OCI-LY3 (cell line): ENCODE results near the gene BCL2L2.

Experiments
- EZH2phosphoT487 ChIP-seq: fragments of 200-600 bp; shearing (Covaris generic); IDR thresholded peaks from 2 replicates; pipeline ENCODE4 v1.6.1; 2018; ENCODE audit warnings: antibody characterized with exemption, mixed run types, low read depth
- TF ChIP-seq, protein P1 (sequence below): fragments of 200-600, 300-600 bp; sonication (generic); IDR thresholded peaks from 2 replicates; pipeline ENCODE4 v1.5.1; 2014; ENCODE audit warnings: antibody characterized with exemption, low read length, low read depth

DNA sequence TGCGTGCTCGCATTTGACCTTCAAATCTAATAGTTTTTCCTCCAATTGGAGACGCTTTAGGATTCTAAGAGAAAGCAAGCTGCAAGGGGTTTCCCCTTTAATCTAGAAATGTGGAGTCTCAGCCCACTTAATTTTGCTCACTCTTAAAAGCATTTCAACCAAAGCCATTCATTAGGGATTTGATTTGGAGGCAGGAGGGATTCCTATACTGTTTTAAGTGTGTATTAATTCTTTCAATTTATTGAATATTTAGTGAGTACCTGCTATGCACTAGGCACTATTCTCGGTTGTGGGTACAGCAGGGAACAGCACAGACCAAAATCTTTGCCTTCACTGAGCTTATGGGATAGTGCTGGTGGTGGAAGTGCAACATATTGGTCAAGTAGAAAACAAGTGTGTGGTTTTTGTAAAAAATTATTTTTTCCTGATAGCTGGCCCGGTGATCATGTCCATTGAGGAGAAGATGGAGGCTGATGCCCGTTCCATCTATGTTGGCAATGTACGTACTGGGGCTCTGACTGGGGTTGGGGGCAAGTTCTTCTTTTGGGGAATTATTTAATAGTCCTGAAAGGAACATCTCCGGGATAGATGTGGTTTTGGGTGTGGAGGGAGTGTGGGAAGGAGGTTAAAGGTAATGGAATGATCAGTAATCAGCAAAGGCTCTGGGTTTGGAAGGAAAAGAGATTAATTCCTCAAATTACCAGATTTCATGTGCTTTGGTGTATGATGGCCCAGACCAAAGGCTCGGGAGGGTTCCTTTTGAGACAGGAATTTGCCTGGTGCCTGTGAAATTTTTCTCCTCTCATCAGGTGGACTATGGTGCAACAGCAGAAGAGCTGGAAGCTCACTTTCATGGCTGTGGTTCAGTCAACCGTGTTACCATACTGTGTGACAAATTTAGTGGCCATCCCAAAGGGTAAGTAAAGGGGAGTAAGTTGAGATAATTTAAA is 16.2 kb downstream of the BCL2L2 start:
- TF ChIP-seq, protein P1, sequence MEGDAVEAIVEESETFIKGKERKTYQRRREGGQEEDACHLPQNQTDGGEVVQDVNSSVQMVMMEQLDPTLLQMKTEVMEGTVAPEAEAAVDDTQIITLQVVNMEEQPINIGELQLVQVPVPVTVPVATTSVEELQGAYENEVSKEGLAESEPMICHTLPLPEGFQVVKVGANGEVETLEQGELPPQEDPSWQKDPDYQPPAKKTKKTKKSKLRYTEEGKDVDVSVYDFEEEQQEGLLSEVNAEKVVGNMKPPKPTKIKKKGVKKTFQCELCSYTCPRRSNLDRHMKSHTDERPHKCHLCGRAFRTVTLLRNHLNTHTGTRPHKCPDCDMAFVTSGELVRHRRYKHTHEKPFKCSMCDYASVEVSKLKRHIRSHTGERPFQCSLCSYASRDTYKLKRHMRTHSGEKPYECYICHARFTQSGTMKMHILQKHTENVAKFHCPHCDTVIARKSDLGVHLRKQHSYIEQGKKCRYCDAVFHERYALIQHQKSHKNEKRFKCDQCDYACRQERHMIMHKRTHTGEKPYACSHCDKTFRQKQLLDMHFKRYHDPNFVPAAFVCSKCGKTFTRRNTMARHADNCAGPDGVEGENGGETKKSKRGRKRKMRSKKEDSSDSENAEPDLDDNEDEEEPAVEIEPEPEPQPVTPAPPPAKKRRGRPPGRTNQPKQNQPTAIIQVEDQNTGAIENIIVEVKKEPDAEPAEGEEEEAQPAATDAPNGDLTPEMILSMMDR: no peak
- no peak for TF ChIP-seq EZH2phosphoT487
